Measurements from ENCODE around the gene POLG.

Gene POLG

DNA sequence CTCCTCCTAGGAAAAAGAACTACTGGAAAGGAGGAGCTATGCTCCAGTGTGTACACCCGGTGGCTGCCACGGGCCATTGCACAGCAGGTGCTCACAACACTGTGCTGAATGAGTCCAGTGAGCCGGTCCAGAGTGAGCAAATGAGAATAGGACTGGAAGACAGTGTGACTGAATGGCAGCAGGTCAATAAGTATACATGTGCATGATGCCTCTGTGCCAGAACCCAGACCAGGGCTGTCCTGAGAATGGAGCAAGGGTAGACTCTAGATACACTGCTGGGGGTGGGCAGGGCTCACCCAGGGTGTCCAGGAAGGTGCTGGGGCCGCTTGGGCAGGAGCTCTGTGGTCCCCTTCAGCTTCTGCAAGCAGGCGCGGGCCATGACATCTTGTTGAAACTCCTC, 8.3 kb downstream of the POLG start:
- DNase-seq (ENCODE audit: low read depth) = no peak

DNA sequence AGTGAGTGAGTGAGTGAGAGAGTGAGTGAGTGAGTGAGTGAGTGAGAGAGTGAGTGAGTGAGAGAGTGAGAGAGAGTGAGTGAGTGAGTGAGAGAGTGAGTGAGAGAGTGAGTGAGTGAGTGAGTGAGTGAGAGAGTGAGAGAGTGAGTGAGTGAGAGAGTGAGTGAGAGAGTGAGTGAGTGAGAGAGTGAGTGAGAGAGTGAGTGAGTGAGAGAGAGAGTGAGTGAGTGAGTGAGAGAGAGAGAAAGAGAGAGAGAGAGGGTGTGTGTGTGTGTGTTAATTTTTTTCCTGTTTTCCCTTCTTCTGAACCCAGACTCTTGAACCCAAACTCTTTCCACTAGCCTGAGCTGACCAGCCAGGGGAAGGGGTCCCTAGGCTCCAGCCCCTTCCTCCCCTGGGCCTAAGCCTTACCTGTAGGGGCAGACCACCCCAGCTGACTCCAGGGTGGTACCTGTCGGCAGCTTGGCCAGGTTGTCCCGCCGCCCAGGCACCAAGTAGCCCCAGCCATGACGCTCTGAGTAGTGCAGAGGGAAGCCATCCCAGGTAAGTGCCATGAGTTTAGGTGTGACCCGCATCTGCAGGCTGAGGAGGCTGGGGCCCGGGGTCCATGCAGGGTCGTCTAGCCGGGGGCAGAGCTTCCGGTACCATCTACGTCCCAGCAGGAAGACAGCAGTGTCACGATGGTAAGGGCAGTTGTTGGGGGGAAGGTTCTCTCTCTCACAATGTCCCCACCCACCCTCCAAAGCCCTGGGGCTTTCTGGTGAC, 9.4 kb downstream of the POLG start:
- no peak for DNase-seq (ENCODE audit: low read depth)

DNA sequence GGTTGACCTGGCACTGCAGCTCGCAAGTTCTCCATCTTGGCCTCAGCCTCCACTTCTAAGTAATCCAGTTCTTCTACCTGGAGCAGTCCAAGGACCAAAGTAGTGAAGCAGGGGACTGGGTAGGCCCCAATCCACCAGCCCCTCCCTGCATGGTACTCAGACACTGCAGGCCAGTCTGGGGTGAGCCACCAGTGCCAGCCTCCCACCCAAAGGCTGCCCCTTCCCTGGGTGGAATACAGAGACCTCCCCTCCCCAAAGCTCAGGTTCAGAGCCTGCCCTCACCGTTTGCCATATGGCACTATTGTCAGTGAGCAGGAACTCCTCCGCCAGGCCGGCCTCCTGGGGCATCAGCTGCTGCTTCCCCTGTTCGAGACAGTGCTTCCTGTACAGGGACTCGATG, 10.8 kb downstream of the POLG start:
- no peak for DNase-seq (ENCODE audit: low read depth)

DNA sequence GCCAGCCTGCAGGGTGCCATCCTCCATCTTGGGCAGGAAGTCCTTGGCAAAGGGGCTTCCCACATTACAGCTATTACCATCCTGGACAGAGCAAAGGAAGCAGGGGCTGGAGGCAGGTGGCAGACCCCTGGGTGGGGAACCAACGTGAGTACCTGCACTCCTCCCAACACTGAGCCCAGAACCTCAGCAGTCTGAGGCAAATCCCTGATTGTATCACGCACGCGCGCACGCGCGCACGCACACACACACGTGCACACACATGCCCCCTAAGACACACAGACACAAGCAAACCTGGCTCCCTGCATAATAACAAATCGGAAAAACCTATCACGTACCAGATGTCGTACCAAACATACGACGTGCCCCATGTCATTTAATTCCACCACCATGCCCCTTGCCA, 11.8 kb downstream of the POLG start:
- no peak for DNase-seq (ENCODE audit: low read depth)

DNA sequence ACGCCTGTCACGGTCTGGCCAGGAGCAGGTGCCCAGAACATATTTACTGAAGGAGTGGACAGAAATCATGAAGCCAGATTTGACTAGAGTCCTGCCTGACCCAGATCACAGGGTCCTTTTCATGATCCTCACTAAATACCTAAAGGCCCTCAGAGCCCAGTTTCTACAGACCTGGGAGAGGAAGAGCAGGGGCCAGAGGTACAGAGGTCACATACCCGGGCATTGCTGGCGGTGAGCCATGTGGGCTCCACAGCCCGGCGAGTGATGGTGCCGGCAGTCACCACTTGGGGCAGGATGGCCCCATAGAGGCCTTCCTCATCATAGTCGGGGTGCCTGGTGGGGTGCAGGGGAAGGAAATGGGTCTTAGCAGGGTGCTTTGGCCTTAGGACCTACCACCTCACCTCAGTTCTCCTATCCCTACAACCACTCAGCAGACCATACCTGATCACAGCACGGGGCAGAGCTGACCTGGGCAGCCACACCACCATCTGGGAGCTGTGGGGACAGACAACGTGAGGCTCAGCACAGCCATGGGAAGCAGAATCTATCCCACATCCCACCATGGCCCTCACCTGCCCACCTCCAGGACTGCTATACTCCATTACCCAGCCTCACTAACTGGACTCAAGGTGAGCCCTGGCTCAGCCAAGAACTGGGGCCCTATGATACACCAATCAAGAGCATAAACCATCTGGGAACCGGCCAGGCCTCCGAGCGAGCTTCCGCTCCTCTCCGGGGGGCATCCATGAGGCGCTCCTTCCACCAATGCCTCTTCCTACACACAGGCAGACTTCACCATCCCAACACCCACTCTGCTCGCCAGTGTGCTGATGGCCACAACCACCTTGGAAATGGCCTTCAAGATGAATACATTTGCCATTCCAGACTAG, 12.9 kb downstream of the POLG start:
- no peak for DNase-seq (ENCODE audit: low read depth)

DNA sequence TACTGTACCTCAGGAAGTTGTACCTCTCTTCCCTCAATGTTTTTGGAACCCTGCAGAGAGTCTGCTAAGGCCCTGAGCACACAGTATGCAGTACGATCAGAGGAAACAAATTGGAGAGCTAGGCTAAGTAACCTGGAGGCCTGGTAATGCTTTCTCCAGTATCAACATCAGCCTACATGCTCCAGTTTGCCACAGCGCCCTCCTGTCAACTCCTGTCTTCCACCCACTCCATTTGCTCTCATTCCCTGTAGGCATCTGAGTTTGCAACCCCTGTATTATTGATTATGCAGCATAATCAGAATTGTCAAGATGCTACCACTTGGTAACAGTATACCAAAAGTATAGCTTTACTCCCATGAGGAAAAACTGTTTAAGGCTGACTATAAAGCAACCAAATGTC, 14.4 kb downstream of the POLG start:
- no peak for DNase-seq (ENCODE audit: low read depth)

DNA sequence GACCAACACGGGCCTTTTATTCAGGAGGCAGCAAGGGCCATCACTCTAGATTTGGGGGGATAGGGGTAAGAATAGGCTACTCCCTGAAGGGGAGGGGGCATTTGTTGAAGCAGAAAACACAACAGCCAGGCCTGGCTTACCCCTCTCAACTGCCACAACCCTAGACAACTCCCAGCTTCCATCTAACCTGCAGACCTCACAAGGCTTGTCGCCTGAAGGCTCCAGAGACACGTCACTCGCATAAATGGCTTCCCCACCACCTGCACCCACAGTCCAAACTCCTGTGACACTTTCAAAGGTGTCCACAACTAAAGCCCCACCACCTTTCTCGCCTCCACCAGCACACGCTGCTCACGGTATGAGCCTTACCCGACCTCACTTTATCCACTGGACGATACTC, 14.9 kb downstream of the POLG start:
- DNase-seq (ENCODE audit: low read depth) = no peak

DNA sequence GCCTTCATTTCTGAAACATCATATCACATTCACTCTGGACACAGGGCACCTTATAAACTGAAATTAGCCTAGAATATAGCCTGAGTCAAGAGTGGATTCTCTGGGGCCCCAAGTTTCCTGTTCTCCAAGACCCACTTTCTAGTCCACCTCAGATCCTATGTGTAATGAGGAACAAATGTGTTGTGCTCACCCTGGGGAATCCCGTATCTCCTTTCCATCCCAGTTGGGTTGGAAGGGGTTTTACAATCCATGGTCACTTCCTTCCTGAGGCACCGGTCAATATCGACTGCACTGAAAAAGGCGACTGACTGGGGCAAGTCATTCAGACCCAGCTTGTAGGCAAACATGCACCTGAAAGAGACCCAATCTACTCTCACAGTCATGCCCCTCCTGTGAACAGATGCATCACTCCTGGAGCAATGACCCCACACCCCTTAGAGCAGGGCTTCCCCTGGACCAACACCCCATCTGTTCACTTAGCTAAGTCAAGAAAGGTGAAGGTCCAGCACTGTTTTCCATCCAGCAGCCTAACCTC, 17.4 kb downstream of the POLG start:
- no peak for DNase-seq (ENCODE audit: low read depth)

DNA sequence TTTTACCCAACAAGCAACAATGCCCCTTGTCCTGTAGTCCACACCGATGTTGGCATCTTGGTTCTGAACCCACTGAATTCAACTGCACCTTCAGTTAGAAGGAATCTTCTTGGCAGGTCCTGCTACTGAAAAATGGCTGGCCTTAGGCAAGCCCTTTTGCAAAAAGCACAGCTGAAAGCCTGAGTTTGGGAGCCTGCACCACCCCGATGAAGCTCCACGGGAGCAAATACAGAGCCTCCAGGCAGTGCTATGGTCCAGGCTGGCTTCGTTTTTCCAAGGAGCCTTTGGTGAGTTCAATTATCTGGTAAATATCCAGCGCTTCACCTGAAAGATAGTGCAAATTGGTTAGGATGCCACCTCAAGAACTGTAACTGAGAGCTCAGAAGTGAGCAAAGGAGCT, 18.1 kb downstream of the POLG start:
- no peak for DNase-seq (ENCODE audit: low read depth)

DNA sequence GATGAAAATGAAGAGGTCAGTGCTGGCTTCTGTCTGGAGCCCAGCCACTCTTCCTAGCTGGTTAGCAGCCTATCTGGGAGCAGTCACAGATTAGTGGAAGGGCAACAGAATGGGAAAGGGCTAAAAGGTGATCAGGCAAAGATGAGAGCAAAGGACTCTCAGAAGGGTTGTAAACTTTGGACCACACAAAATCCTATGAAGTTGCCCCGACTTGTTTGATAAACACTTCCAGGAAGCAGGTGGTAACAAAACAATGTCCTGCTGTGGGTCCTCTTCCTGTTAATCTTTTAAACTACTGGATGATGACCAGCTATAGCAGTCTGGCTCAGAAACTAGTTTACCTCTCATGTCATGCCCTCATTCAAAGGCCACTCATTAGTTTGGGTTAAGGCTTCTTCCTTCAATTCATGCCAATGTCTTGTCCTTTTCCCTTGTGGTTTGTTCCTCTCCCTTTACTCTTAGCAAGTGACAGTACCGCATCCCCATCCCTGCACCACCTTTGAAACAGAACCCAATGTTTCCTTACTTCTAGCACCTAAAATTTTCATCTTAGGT, 19.2 kb downstream of the POLG start:
- no peak for DNase-seq (ENCODE audit: low read depth)

DNA sequence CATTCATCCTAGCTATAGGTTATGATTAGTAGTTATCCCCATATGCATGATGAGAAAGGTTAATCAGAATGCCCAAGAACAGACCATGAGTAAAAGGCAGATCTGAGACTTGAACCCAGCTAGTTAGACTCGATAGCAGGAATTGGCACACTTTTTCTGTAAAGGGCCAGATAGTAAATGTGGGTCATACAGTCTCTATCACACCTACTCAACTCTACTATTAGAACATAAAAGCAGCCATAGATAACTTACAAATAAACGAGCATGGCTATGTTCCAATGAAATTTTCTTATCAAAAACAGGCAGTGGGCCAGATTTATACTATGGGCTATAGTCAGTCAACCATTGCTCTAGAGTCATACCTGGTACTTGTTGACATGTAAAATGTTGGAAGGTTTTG, 24.6 kb downstream of the POLG start:
- DNase-seq (ENCODE audit: low read depth) = no peak

DNA sequence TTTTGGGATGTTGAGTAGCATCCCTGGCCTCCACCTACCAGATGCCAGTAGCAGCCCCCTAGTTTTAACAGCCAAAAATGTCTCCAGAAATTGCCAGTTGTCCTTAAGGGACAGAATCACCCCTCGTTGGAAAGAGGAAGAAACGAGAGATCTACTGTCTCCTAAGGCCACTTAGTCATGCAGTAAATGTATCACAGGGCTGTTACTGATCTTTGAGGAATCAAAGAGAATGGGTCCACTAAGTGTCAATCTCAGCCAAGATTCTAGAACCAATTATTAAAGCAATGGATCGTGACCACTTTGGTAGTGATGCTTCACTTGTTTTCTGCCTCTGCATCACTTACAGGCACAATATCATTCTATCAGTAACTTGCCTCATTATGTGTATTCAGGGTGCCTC, 26.4 kb downstream of the POLG start:
- no peak for DNase-seq (ENCODE audit: low read depth)

DNA sequence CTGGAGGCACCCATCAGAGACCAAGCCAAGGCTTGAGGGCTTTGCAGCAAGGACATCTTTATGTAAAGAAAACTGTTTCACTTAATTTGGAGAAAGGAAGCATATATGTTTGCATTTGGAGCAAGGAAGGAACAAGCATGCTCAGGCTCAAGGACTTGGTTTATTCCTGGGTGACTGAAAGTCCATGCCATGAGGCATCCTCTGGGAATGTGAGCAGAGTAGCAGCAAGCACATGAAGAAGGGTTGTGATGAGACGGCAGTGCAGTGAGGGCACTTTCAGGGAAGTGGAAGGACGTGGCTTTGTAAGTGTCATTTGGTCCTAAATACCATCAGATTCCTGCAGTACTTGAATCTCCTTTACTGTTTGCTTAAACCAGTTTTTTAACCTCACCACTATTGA, 26.8 kb downstream of the POLG start:
- peak; percentile 53 for DNase-seq (ENCODE audit: low read depth)

DNA sequence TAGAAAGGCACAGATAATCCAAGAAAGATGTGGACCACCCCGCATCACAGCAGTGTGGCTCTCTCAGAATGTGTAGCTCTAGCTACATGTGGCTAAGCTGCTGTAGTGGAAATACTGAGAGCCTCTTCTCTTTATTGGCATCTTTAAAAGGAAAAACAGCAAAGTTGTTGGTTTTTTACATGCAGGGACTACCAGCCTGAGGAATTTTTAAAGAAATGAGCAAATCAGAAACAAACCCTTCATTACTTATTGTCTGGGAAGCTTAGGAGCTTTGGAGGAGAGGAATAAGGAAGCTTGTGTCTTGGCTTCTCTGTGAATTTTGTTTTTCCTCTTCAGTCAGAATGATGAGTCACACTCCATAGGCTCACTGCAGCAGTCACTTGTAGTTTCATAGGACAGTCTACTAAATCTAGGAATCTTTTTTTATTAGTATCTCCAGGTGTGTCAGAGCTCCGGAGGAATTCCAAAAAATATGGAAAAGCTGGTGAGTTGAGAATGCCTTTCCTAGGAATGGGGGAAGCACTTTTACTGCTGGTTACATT, 27.5 kb downstream of the POLG start:
- DNase-seq (ENCODE audit: low read depth) = peak; percentile 19

DNA sequence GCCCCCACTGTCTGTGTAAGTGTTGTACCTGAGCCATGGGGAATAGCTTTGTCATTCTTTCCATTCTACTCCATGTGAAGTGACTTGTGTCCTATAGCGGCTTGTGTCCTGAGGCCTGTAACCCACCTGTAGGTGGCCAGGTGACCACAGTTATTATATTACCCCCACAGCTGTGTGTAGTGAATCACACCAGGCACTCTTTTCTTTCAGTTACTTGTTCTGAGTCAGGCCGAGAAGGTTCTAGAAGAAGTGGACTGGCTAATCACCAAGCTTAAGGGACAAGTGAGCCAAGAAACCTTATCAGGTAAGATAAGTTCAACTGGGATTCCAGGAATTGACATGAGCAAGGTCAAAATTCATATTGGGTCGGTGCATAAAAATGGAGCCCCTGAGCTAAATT, 29.2 kb downstream of the POLG start:
- no peak for DNase-seq (ENCODE audit: low read depth)

DNA sequence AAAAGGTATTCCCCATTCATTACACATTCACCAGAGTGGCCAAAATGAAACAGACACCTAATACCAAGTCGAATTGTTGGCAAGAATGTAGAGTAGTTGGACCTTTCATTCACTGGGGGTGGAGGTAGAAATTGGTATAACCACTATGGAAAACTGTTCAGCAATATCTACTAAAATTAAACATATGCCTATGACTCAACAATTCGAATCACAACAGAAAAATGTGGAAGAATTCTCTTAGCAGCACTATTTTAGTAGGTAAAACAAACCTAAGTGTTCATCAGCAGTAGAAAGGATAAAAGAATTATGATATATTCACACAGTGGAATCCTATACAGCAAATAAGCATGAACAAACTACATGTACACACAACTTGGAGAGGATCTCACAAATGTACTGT, 30.6 kb downstream of the POLG start:
- DNase-seq (ENCODE audit: low read depth) = no peak

DNA sequence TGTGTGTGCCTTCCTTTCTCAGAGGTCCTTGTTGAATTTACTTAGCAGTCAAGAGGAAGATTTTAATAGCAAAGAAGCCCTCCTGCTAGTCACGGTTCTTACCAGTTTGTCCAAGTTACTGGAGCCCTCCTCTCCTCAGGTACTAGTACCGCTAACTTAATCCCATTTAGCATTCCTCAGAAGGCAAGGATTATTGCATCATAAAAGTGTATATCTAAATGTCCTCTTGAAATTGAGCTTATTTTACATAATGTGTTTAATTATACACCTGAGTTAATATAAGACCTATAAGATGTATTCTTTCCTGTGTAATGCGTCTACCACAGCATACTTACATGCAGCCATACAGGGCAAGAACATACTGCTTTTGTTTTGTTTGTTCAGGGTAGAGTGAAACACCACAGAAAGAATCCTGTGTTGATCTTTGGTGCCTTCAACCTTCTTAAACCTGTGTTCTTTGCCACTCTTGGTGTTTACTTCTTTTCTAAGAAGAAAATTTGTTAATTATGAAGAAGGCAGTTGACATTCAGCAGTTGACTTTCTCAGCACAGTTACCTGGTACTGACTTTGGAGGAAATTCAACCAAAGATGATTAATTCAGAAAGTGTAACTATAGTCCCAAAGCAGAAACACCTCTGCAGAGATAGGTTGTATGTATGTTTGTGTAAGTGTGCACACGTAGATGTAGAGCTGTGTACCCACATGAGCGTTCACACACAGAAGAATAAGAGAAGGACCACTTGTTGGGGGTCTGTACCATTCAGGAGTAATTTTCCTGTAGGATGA, 33.1 kb downstream of the POLG start:
- DNase-seq (ENCODE audit: low read depth) = no peak

DNA sequence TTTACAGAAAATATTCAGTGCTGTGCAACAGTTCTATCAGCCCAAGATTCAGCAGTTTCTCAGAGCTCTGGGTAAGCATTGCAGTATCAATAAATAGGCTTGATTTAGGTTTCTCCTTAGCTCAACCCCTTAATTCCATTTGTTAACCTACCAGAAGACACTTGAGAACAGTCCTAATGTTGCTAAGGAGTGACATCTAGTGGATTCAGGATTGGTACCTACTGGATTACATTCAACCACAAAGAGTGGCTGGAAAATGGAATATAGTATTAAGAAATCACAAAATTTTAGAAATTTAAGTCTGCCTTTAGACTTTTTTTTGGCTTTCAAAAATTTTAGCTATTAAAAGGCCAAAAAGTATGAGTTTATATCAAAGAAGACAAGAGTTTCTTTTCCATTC, 34.7 kb downstream of the POLG start:
- DNase-seq (ENCODE audit: low read depth) = peak; percentile 34

DNA sequence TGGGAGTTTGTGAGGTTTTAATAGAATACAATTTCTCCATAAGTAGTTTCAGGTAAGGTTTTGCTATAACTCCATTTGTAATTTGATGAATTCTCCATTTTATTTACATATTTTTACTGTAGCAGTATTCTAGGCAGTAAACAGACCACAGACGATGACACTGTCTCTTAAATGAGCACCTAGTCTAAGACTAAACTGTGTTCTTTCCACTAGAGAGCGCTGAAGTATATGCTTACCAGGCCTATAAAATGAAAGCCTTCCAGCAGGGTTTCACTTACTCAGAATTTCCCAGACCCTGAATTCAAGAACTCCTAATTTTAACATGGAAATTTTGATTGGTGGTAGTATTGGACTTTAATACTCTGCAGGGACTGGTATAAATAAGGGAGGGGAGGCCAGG, 41.6 kb downstream of the POLG start:
- no peak for DNase-seq (ENCODE audit: low read depth)

DNA sequence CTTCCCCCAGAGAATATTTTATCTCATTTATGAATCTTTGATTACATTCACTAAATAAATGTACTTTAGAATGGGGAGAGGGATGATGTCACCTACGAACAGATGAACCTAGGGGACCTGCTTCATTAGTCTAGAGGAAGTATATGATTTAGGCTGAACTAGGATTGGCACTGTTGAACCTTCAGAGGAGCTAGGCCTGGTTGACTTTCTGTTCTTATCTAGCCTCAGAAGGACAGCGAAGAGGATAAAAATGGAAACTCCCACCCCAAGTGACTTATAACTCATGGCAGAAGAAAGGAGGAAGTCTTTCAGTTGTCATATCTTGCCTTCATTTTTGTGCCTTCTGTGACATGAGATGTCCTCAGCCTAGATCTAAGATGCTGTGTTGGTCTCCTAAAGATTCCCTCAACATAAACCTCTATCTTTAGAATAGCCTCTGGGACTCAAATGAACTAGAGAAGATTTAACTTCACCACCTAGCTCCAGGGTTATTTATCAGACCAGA, 42.6 kb downstream of the POLG start:
- DNase-seq (ENCODE audit: low read depth) = no peak

DNA sequence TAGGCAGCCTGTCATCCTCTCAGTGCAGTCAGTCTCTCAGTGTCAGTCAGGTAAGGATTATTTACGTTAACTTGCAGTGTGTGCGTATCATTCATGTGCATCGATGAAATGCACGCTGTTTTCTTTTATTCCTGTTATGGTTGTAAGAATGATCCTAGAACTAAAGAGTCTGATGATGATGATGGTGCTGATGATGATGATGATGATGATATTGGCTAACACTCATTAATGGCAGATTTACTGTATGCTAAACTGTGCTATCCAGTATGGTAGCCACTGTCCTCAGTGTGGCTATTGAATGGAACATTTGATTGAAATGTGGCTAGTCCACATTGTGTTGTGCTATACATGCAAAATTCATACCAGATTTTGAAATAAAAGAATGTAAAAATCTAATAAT, 51.4 kb downstream of the POLG start:
- DNase-seq (ENCODE audit: low read depth) = no peak

DNA sequence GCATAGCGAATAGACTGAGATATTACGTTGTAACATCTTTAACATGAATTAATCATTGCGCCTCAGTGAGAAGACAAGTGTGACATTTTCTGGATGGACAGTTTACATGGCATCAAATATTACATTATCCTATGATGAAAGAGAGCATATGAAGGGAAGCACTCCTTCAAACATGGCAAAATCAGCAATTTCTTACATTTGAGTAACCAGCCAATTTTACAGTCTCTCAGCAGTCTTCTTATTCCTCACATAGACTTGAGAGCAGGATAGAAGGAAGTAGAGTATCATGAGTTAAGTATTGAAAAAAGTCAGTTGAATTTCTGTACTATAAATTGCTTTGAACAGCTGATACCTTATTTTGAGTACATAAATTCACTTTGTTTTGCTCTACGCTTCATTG, 52.0 kb downstream of the POLG start:
- DNase-seq (ENCODE audit: low read depth) = no peak
